Stimulated activated CD4-positive, alpha-beta T cell treated with anti-CD3 and anti-CD28 coated beads, Interleukin-2, amount 100 ng/mL, for 48 hours (primary cell): ENCODE measurements around the gene RTEL1.

Experiments used
- DNase-seq, 2 donors: peaks; one replicate each; pipeline ENCODE4 v3.0.0-alpha.2; 2020

RTEL1 gene

GRCh38 chr20:63743210-63743970, 85.3 kb downstream of the RTEL1 start:
- no peak for DNase-seq

GRCh38 chr20:63744158-63744557, 86.0 kb downstream of the RTEL1 start:
- no peak for DNase-seq

GRCh38 chr20:63744574-63745423, 86.7 kb downstream of the RTEL1 start:
- no peak for DNase-seq

DNA sequence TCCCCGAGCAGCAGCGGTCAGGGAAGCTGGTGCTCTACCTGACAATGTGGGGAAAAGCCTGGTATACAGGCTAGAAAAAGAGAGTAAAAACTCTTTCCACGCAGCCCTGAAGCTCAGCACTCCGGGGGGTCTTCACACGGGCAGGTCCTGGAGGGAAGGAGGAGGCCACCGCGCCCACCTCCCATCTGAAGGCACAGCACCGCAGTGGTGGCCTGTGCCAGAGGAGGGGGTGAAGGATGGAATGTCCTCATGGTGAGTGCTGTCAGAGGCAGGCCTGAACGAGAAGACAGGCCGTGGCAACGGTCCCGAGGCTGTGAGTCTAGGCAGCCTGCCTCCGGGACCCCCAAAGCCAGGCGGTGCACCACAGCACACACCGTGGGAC, 87.3 kb downstream of the RTEL1 start:
- no peak for DNase-seq
